ENCODE measurements around the gene PCDHGA3.

The PCDHGA3 gene

DNA sequence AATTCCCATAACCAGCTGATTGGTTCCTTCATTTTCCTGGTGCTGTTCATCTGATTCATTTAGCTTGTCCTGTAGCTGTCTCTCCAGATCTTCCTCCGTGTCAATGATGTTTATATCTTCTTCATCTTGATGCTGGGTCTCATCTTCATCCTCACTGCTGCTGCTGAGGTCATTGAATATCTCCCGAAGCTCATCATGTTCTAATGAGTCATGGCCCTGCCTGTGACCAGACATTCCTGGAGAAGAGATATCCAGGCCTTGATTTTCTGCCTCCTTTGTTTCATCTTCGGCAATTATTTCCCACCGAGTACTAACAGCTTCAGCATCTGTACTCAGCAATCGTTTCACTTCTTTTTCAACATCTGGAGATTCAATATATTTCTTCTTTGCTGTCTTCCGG is 24.4 kb upstream of the PCDHGA3 start:
- ChIA-PET POLR2A (interaction anchor here (1.1 kb wide), 1 partner anchor 20 kb away, joined by 3 read pairs; the partner anchor contains the start of gene PCDHGA2), CTCF (interaction anchor here (0.7 to 3.1 kb wide), 17 partner anchors 10 to 300 kb away, joined by 3 to 32 read pairs (median 3); partner anchors contain the start of genes DIAPH1, PCDHB10, PCDHB15 and PCDHGA1)
- no peaks in the 10 kb centered on the region for H3K4me1 ChIP-seq (ENCODE audit: control insufficient read depth, insufficient read depth, low read length)
- no peak overlapping the region for H3K4me3 ChIP-seq (ENCODE audit: low read depth, low read length)
- H3K9me3 ChIP-seq (ENCODE audit: control insufficient read depth, insufficient read depth, low read depth, low read length): peaks cover 5% of the 10 kb centered on the region; the same call in 1 of the 2 replicates
- H3K36me3 ChIP-seq (ENCODE audit: control insufficient read depth in 2 of 2, insufficient read depth in 1 of 2, low read length in 2 of 2): peaks cover 4 to 21% of the 10 kb centered on the region in 2 experiments; a peak in 2 of 3 replicates
- TF ChIP-seq ZNF837 (tag by site-specific recombination; IDR thresholded peaks at IDR 0.05) (no peak), ZNF155 (tag by site-specific recombination; IDR thresholded peaks at IDR 0.05) (no peak)
- TF ChIP-seq, protein P1, sequence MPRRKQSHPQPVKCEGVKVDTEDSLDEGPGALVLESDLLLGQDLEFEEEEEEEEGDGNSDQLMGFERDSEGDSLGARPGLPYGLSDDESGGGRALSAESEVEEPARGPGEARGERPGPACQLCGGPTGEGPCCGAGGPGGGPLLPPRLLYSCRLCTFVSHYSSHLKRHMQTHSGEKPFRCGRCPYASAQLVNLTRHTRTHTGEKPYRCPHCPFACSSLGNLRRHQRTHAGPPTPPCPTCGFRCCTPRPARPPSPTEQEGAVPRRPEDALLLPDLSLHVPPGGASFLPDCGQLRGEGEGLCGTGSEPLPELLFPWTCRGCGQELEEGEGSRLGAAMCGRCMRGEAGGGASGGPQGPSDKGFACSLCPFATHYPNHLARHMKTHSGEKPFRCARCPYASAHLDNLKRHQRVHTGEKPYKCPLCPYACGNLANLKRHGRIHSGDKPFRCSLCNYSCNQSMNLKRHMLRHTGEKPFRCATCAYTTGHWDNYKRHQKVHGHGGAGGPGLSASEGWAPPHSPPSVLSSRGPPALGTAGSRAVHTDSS (tag by site-specific recombination; IDR thresholded peaks at IDR 0.05): peak; percentile 27; the same call in 1 of the 2 replicates
- TF ChIP-seq, protein P2, sequence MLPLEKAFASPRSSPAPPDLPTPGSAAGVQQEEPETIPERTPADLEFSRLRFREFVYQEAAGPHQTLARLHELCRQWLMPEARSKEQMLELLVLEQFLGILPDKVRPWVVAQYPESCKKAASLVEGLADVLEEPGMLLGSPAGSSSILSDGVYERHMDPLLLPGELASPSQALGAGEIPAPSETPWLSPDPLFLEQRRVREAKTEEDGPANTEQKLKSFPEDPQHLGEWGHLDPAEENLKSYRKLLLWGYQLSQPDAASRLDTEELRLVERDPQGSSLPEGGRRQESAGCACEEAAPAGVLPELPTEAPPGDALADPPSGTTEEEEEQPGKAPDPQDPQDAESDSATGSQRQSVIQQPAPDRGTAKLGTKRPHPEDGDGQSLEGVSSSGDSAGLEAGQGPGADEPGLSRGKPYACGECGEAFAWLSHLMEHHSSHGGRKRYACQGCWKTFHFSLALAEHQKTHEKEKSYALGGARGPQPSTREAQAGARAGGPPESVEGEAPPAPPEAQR (tag by site-specific recombination; IDR thresholded peaks at IDR 0.05): no peak
- no peak overlapping the region for H3K27ac ChIP-seq (ENCODE audit: extremely low read depth, low read depth, low read length)

- no peak for TF ChIP-seq ZNF10 (tag by site-specific recombination; IDR thresholded peaks at IDR 0.05)
- TF ChIP-seq, protein P3, sequence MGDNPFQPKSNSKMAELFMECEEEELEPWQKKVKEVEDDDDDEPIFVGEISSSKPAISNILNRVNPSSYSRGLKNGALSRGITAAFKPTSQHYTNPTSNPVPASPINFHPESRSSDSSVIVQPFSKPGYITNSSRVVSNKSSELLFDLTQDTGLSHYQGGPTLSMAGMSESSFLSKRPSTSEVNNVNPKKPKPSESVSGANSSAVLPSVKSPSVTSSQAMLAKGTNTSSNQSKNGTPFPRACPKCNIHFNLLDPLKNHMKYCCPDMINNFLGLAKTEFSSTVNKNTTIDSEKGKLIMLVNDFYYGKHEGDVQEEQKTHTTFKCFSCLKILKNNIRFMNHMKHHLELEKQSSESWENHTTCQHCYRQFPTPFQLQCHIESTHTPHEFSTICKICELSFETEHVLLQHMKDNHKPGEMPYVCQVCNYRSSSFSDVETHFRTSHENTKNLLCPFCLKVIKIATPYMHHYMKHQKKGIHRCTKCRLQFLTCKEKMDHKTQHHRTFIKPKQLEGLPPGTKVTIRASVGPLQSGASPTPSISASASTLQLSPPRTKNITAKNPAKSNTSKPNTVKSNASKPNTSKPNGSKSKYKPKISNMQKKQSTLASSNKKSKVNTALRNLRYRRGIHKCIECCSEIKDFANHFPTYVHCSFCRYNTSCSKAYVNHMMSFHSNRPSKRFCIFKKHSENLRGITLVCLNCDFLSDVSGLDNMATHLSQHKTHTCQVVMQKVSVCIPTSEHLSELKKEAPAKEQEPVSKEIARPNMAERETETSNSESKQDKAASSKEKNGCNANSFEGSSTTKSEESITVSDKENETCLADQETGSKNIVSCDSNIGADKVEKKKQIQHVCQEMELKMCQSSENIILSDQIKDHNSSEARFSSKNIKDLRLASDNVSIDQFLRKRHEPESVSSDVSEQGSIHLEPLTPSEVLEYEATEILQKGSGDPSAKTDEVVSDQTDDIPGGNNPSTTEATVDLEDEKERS (tag by site-specific recombination; IDR thresholded peaks at IDR 0.05): peak; percentile 20; the same call in 1 of the 2 replicates
- H3K4me1 ChIP-seq (ENCODE audit: control insufficient read depth, insufficient read depth, low read length): no peaks in the 10 kb centered on the region
- H3K9me3 ChIP-seq (ENCODE audit: control insufficient read depth, insufficient read depth, low read depth, low read length): peaks cover 5% of the 10 kb centered on the region; the same call in 1 of the 2 replicates
- H3K4me3 ChIP-seq (ENCODE audit: low read depth, low read length): peak overlapping the region; percentile 66
- no peak overlapping the region for H3K27ac ChIP-seq (ENCODE audit: extremely low read depth, low read depth, low read length)
- POLR2A ChIA-PET: interaction anchor here (1.0 to 1.8 kb wide), 10 partner anchors 10 to 299 kb away, joined by 3 to 19 read pairs (median 4); partner anchors contain the start of genes DIAPH1, PCDHGA1, PCDHGA11 and PCDHGA2
- CTCF ChIA-PET: interaction anchor here (0.6 to 3.1 kb wide), 33 partner anchors 8 to 385 kb away, joined by 3 to 32 read pairs (median 4); partner anchors contain the start of genes DIAPH1, PCDHB11, PCDHB14 and PCDHB15
- H3K36me3 ChIP-seq (ENCODE audit: control insufficient read depth in 2 of 2, insufficient read depth in 1 of 2, low read length in 2 of 2): peaks cover 4 to 21% of the 10 kb centered on the region in 2 experiments; a peak in 2 of 3 replicates
Measured at GRCh38 chr5:141319699-141320098, 23.9 kb upstream of the PCDHGA3 start.

GRCh38 chr5:141320225-141321169 is 23.1 kb upstream of the PCDHGA3 start, which contains the start of gene TAF7:
Gene TAF7, minus strand, starts transcription at chr5:141320784. Its CDS starts 740 bp downstream, at chr5:141320044.
- Histone ChIP-seq H3K27ac (ENCODE audit: extremely low read depth, low read depth, low read length) (peak within 1 kb of the TSS; percentile 61), H3K36me3 (ENCODE audit: control insufficient read depth in 2 of 2, insufficient read depth in 1 of 2, low read length in 2 of 2) (peaks cover 4 to 21% of the 10 kb centered on the region in 2 experiments; a peak in 2 of 3 replicates), H3K4me3 (ENCODE audit: low read depth, low read length) (peak within 1 kb of the TSS; percentile 66), H3K4me1 (ENCODE audit: control insufficient read depth, insufficient read depth, low read length) (no peaks in the 10 kb centered on the region), H3K9me3 (ENCODE audit: control insufficient read depth, insufficient read depth, low read depth, low read length) (peaks cover 5% of the 10 kb centered on the region; the same call in 1 of the 2 replicates)
- ChIA-PET POLR2A (interaction anchor here (0.7 to 1.8 kb wide), 15 partner anchors 9 to 316 kb away, joined by 3 to 19 read pairs (median 4); partner anchors contain the start of genes DIAPH1, PCDHGA1, PCDHGA11 and PCDHGA2), CTCF (interaction anchor here (0.6 to 3.1 kb wide), 34 partner anchors 9 to 385 kb away, joined by 3 to 32 read pairs (median 4); partner anchors contain the start of genes DIAPH1, PCDHB11, PCDHB14 and PCDHB15)
- no peak for TF ChIP-seq ZNF202 (tag by site-specific recombination; IDR thresholded peaks at IDR 0.05; ENCODE audit: borderline replicate concordance)
- peak; percentile 43; the same call in 1 of the 2 replicates for TF ChIP-seq ZNF561 (tag by site-specific recombination; IDR thresholded peaks at IDR 0.05; ENCODE audit: borderline replicate concordance)
- TF ChIP-seq SCRT1 (tag by site-specific recombination; IDR thresholded peaks at IDR 0.05; ENCODE audit: borderline replicate concordance): no peak
- TF ChIP-seq, protein P4, sequence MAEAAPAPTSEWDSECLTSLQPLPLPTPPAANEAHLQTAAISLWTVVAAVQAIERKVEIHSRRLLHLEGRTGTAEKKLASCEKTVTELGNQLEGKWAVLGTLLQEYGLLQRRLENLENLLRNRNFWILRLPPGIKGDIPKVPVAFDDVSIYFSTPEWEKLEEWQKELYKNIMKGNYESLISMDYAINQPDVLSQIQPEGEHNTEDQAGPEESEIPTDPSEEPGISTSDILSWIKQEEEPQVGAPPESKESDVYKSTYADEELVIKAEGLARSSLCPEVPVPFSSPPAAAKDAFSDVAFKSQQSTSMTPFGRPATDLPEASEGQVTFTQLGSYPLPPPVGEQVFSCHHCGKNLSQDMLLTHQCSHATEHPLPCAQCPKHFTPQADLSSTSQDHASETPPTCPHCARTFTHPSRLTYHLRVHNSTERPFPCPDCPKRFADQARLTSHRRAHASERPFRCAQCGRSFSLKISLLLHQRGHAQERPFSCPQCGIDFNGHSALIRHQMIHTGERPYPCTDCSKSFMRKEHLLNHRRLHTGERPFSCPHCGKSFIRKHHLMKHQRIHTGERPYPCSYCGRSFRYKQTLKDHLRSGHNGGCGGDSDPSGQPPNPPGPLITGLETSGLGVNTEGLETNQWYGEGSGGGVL (tag by site-specific recombination; IDR thresholded peaks at IDR 0.05): no peak
- TF ChIP-seq, protein P5, sequence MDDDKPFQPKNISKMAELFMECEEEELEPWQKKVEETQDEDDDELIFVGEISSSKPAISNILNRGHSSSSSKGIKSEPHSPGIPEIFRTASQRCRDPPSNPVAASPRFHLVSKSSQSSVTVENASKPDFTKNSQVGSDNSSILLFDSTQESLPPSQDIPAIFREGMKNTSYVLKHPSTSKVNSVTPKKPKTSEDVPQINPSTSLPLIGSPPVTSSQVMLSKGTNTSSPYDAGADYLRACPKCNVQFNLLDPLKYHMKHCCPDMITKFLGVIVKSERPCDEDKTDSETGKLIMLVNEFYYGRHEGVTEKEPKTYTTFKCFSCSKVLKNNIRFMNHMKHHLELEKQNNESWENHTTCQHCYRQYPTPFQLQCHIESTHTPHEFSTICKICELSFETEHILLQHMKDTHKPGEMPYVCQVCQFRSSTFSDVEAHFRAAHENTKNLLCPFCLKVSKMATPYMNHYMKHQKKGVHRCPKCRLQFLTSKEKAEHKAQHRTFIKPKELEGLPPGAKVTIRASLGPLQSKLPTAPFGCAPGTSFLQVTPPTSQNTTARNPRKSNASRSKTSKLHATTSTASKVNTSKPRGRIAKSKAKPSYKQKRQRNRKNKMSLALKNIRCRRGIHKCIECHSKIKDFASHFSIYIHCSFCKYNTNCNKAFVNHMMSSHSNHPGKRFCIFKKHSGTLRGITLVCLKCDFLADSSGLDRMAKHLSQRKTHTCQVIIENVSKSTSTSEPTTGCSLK (tag by site-specific recombination; IDR thresholded peaks at IDR 0.05): no peak
- TF ChIP-seq ZNF654 (tag by site-specific recombination; IDR thresholded peaks at IDR 0.05; ENCODE audit: low read depth): peak; percentile 39
- TF ChIP-seq ZNF791 (tag by site-specific recombination; IDR thresholded peaks at IDR 0.05): no peak
- TF ChIP-seq ZNF677 (tag by site-specific recombination; IDR thresholded peaks at IDR 0.05): peak; percentile 45; the same call in 1 of the 2 replicates
- TF ChIP-seq ZBTB20 (tag by site-specific recombination; IDR thresholded peaks at IDR 0.05): peak; percentile 2; the same call in 1 of the 2 replicates
- TF ChIP-seq TRIM28 (IDR thresholded peaks at IDR 0.05; ENCODE audit: borderline replicate concordance, low read length): peak; percentile 85

All from HEK293 (cell line).